Mesenchymal stem cell (in vitro differentiated cells and primary cell): ENCODE measurements around the gene NDUFS6.

Experiments used
- DNase-seq: peaks from one replicate; pipeline ENCODE4 v3.0.0-alpha.2; 2013
- H2AFZ ChIP-seq: one replicate; pipeline ENCODE4 v1.6.1; 2013; ENCODE audit warnings: low read depth, mild to moderate bottlenecking, control low read depth, inconsistent platforms, low read length, moderate library complexity
- H2AK5ac ChIP-seq: 2 replicates; pipeline ENCODE4 v1.6.1; 2013; ENCODE audit warnings: low read length, moderate library complexity, mild to moderate bottlenecking, inconsistent platforms; ENCODE audit not compliant: severe bottlenecking
- H2BK120ac ChIP-seq: one replicate; pipeline ENCODE4 v1.6.1; 2013; ENCODE audit warnings: low read depth, mild to moderate bottlenecking, inconsistent platforms, low read length, moderate library complexity
- H2BK12ac ChIP-seq, 2 experiments: one replicate each; pipeline ENCODE4 v1.6.1; 2013; ENCODE audit warnings: inconsistent platforms in 2 of 2, low read length in 2 of 2, mild to moderate bottlenecking in 2 of 2, moderate library complexity in 2 of 2, control low read depth in 1 of 2
- H2BK15ac ChIP-seq: one replicate; pipeline ENCODE4 v1.6.1; 2013; ENCODE audit warnings: mild to moderate bottlenecking, low read depth, inconsistent platforms; ENCODE audit not compliant: poor library complexity, severe bottlenecking
- H2BK5ac ChIP-seq: 2 replicates; pipeline ENCODE4 v1.6.1; 2013; ENCODE audit warnings: low read depth, mild to moderate bottlenecking, low read length, control low read depth, inconsistent platforms; ENCODE audit not compliant: poor library complexity, severe bottlenecking
- H3K14ac ChIP-seq, 2 experiments: one replicate each; pipeline ENCODE4 v1.6.1; 2013; ENCODE audit warnings: inconsistent platforms in 2 of 2, low read length in 2 of 2, control low read depth in 1 of 2, mild to moderate bottlenecking in 1 of 2, moderate library complexity in 1 of 2
- H3K18ac ChIP-seq, 2 experiments: one replicate each; pipeline ENCODE4 v1.6.1; 2013; ENCODE audit warnings: inconsistent platforms in 2 of 2, low read length in 2 of 2, control low read depth in 1 of 2, low read depth in 1 of 2, mild to moderate bottlenecking in 1 of 2
- H3K23ac ChIP-seq, 2 experiments: one replicate each; pipeline ENCODE4 v1.6.1; 2013; ENCODE audit warnings: inconsistent platforms in 2 of 2, low read length in 2 of 2, mild to moderate bottlenecking in 2 of 2, moderate library complexity in 2 of 2, control low read depth in 1 of 2
- H3K27ac ChIP-seq: 2 replicates; pipeline ENCODE4 v1.5.1; 2013; ENCODE audit warnings: mild to moderate bottlenecking, moderate library complexity, low read length, control low read depth, inconsistent platforms; ENCODE audit not compliant: poor library complexity, severe bottlenecking
- H3K27me3 ChIP-seq, 2 experiments: 2 replicates each; pipeline versions ENCODE4 v1.6.1 to v1.7.0; 2013; ENCODE audit warnings: low read length in 2 of 2, mild to moderate bottlenecking in 2 of 2, moderate library complexity in 2 of 2, control low read depth in 1 of 2, inconsistent platforms in 1 of 2; ENCODE audit not compliant: control insufficient read depth in 1 of 2, insufficient read depth in 1 of 2
- H3K36me3 ChIP-seq, 2 experiments: 2 replicates each; pipeline versions ENCODE4 v1.6.1 to v1.7.0; 2013; ENCODE audit warnings: low read length in 2 of 2, control low read depth in 1 of 2, inconsistent platforms in 1 of 2, low read depth in 1 of 2, mild to moderate bottlenecking in 1 of 2; ENCODE audit not compliant: insufficient read depth in 2 of 2, control insufficient read depth in 1 of 2
- H3K4ac ChIP-seq, 2 experiments: one replicate each; pipeline ENCODE4 v1.6.1; 2013; ENCODE audit warnings: inconsistent platforms in 2 of 2, low read length in 2 of 2, mild to moderate bottlenecking in 2 of 2, moderate library complexity in 2 of 2, control low read depth in 1 of 2, low read depth in 1 of 2
- H3K4me1 ChIP-seq: 2 replicates; pipeline ENCODE4 v1.6.1; 2013; ENCODE audit warnings: low read depth, low read length, control low read depth; ENCODE audit not compliant: control insufficient read depth, insufficient read depth
- H3K4me2 ChIP-seq: 2 replicates; pipeline ENCODE4 v1.6.1; 2013; ENCODE audit warnings: low read length, mild to moderate bottlenecking, inconsistent platforms; ENCODE audit not compliant: poor library complexity, severe bottlenecking
- H3K4me3 ChIP-seq, 2 experiments: 2 replicates each; pipeline versions ENCODE4 v1.5.1 to v1.7.0; 2013; ENCODE audit warnings: low read length in 2 of 2, mild to moderate bottlenecking in 2 of 2, control low read depth in 1 of 2, low read depth in 1 of 2; ENCODE audit not compliant: insufficient read depth in 1 of 2
- H3K79me1 ChIP-seq: replicated peaks from 2 replicates; pipeline ENCODE4 v1.6.1; 2013; ENCODE audit warnings: mild to moderate bottlenecking, control low read depth, low read length, inconsistent platforms; ENCODE audit not compliant: poor library complexity, severe bottlenecking
- H3K9ac ChIP-seq: 2 replicates; pipeline ENCODE4 v1.7.0; 2013; ENCODE audit warnings: mild to moderate bottlenecking, low read length, moderate library complexity
- H3K9me3 ChIP-seq: 2 replicates; pipeline ENCODE4 v1.7.0; 2013; ENCODE audit warnings: mild to moderate bottlenecking, low read length; ENCODE audit not compliant: control insufficient read depth
- H4K8ac ChIP-seq: one replicate; pipeline ENCODE4 v1.6.1; 2013; ENCODE audit warnings: inconsistent platforms, mild to moderate bottlenecking, low read length, moderate library complexity
- H4K91ac ChIP-seq: one replicate; pipeline ENCODE4 v1.6.1; 2013; ENCODE audit warnings: mild to moderate bottlenecking, low read length, inconsistent platforms
- WGBS: methylation state at CpG from one replicate; pipeline ENCODE4 v1.1.7; 2013; ENCODE audit warnings: mixed read lengths; 5-methylcytosine and 5-hydroxymethylcytosine counted together

Gene NDUFS6

DNA sequence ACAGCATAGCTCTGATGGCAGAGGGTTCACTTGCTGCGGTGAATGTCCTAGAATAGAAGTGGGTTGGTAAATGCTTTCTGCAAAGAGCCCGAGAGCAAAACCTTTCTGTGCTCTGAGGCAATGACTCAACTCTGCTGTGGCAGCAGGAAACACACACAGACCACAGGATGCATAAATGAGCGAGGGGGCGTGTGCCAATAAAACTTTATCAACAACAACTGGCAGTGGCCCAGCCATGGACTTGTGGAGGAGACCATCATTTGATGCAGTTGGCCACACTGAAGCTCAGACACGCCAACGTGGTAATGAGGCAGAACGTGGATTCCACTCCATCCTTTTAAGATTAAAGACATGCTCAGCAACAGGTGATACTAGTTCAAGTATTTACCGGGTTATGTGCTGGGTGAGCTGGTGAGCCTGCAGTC lies 8.4 kb upstream of the NDUFS6 start:
- Histone ChIP-seq H2AFZ (peak overlapping the region; percentile 32), H4K91ac (peak overlapping the region; percentile 18), H2AK5ac (no peak overlapping the region), H2BK120ac (peak overlapping the region; percentile 69), H2BK5ac (no peak overlapping the region), H3K4me2 (no peak overlapping the region), H3K14ac (no peak overlapping the region), H3K23ac (no peak overlapping the region), H3K36me3 (peaks cover 22 to 28% of the 10 kb centered on the region in 2 experiments), H2BK15ac (no peak overlapping the region), H3K4me3 (no peak overlapping the region), H3K27ac (no peak overlapping the region), H3K18ac (peak overlapping the region; percentile 66 to 74), H3K4ac (peak overlapping the region in 1 of 2 experiments; percentile 24), H3K4me1 (peaks cover 26% of the 10 kb centered on the region), H4K8ac (peak overlapping the region; percentile 38), H2BK12ac (peak overlapping the region in 1 of 2 experiments; percentile 76), H3K9ac (no peak overlapping the region), H3K79me1 (peaks cover 23% of the 10 kb centered on the region), H3K27me3 (no peaks in the 10 kb centered on the region), H3K9me3 (no peaks in the 10 kb centered on the region)
- DNase-seq: peak; percentile 89
- WGBS: 41% methylated on average over 7 of the region's 8 CpGs

DNA sequence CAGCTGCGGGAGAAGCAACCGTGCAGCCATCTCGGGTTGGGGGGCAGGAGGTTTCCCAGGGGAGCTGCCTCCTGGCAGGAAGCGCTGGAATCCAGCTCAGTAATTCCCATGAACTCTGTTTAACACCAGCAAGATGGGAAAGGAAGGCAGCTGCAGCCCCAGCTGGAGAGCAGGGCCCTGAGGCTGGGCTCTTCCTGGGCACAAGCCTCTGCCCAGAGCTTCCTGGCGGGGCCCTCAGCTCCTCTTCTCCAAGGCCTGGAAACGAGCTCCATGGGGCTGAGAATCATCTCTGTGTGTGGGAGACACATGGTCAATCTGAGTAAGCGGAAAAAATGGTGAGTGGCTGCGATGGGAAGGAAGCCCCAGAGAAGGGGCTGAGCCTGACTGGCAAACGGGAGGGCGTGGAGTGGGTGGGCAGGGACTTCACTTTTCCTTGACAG lies 7.9 kb upstream of the NDUFS6 start:
- H3K27me3 ChIP-seq: no peaks in the 10 kb centered on the region
- no peak overlapping the region for H2AK5ac ChIP-seq
- peak; percentile 7 for DNase-seq
- WGBS: 86% methylated on average over 10 of the region's 10 CpGs
- H3K4ac ChIP-seq: peak overlapping the region; percentile 24 to 86
- no peak overlapping the region for H2BK15ac ChIP-seq
- H3K4me2 ChIP-seq: no peak overlapping the region
- no peak overlapping the region for H3K9ac ChIP-seq
- no peak overlapping the region for H3K14ac ChIP-seq
- no peak overlapping the region for H2BK5ac ChIP-seq
- peak overlapping the region; percentile 66 to 74 for H3K18ac ChIP-seq
- H3K79me1 ChIP-seq: peaks cover 27% of the 10 kb centered on the region
- peaks cover 28% of the 10 kb centered on the region for H3K4me1 ChIP-seq
- no peak overlapping the region for H3K4me3 ChIP-seq
- peaks cover 27 to 32% of the 10 kb centered on the region in 2 experiments for H3K36me3 ChIP-seq
- H3K27ac ChIP-seq: no peak overlapping the region
- peak overlapping the region; percentile 18 for H4K91ac ChIP-seq
- no peak overlapping the region for H3K23ac ChIP-seq
- H2AFZ ChIP-seq: peak overlapping the region; percentile 32
- H2BK12ac ChIP-seq: peak overlapping the region; percentile 28 to 76
- no peak overlapping the region for H4K8ac ChIP-seq
- peak overlapping the region; percentile 69 for H2BK120ac ChIP-seq
- no peaks in the 10 kb centered on the region for H3K9me3 ChIP-seq

GRCh38 chr5:1793966-1794900 lies 7.0 kb upstream of the NDUFS6 start:
- Histone ChIP-seq H2BK15ac (peak overlapping the region; percentile 41), H2AK5ac (no peak overlapping the region)

DNA sequence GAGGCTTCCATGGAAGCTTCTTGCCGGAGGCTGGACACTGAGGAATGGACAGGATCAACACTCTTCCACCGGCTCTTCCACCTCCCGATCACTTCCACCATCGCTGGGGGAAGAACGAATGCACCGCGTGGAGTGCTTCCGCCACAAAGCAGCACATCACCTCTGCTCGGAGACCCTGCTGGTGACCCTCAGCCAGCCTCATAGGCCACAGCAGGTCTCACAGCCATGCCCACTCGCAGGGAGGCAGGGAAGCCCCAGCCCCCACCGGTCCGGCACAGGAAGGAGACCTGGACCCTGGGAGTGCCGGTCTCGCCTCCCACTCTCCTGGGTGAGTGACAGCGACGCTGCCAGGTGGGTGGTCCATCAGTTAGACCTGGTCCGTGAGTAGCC lies 6.3 kb upstream of the NDUFS6 start:
- peaks cover 33% of the 10 kb centered on the region for H3K4me1 ChIP-seq
- H3K18ac ChIP-seq: no peak overlapping the region
- peak overlapping the region in 1 of 2 experiments; percentile 15 for H3K4ac ChIP-seq
- H2BK12ac ChIP-seq: peak overlapping the region in 1 of 2 experiments; percentile 64
- no peaks in the 10 kb centered on the region for H3K27me3 ChIP-seq
- no peak overlapping the region for H3K27ac ChIP-seq
- H3K9me3 ChIP-seq: no peaks in the 10 kb centered on the region
- peaks cover 30 to 32% of the 10 kb centered on the region in 2 experiments for H3K36me3 ChIP-seq
- H3K4me2 ChIP-seq: no peak overlapping the region
- H3K23ac ChIP-seq: no peak overlapping the region
- DNase-seq: no peak
- H4K91ac ChIP-seq: peak overlapping the region; percentile 45
- H3K79me1 ChIP-seq: peaks cover 27% of the 10 kb centered on the region
- peak overlapping the region; percentile 33 for H2BK15ac ChIP-seq
- H2AFZ ChIP-seq: no peak overlapping the region
- no peak overlapping the region for H2BK5ac ChIP-seq
- no peak overlapping the region for H3K9ac ChIP-seq
- no peak overlapping the region for H3K14ac ChIP-seq
- 93% methylated on average over 17 of the region's 17 CpGs for WGBS
- H3K4me3 ChIP-seq: no peak overlapping the region
- H2BK120ac ChIP-seq: no peak overlapping the region
- no peak overlapping the region for H4K8ac ChIP-seq
- H2AK5ac ChIP-seq: no peak overlapping the region

More at GRCh38 chr5:1793966-1794900, 7.0 kb upstream of the NDUFS6 start:
- Histone ChIP-seq H3K9me3 (no peaks in the 10 kb centered on the region), H3K4me3 (peak overlapping the region in 1 of 2 experiments; percentile 50), H3K23ac (no peak overlapping the region), H3K9ac (peak overlapping the region; percentile 10), H4K8ac (no peak overlapping the region), H3K36me3 (peaks cover 30 to 32% of the 10 kb centered on the region in 2 experiments), H3K79me1 (peaks cover 27% of the 10 kb centered on the region), H3K4ac (no peak overlapping the region), H2AFZ (no peak overlapping the region), H3K27me3 (no peaks in the 10 kb centered on the region), H3K18ac (peak overlapping the region in 1 of 2 experiments; percentile 7), H3K27ac (no peak overlapping the region), H2BK5ac (no peak overlapping the region), H3K4me2 (no peak overlapping the region), H2BK12ac (no peak overlapping the region), H4K91ac (peak overlapping the region; percentile 87), H2BK120ac (no peak overlapping the region), H3K14ac (no peak overlapping the region), H3K4me1 (peaks cover 33% of the 10 kb centered on the region)
- 89% methylated on average over 33 of the region's 33 CpGs for WGBS
- DNase-seq: peak; percentile 59
